GM12801 (cell line): Measurements from ENCODE around the gene ZMYND8.

ENCODE experiments used
- CTCF ChIP-seq: IDR thresholded peaks from one replicate; pipeline ENCODE4 v1.5.1; 2011; ENCODE audit warnings: control low read depth; ENCODE audit not compliant: insufficient read length; ENCODE audit errors: extremely low read depth

ZMYND8 gene

GRCh38 chr20:47187450-47188195, 168.9 kb downstream of the ZMYND8 start:
- no peak for TF ChIP-seq CTCF

GRCh38 chr20:47183367-47183766, 173.1 kb downstream of the ZMYND8 start:
- no peak for TF ChIP-seq CTCF

GRCh38 chr20:47181056-47181862, 175.2 kb downstream of the ZMYND8 start:
- TF ChIP-seq CTCF, result no peak

- no peak for TF ChIP-seq CTCF
These were observed 177.2 kb downstream of the ZMYND8 start for GRCh38 chr20:47179267-47179666.

- TF ChIP-seq CTCF, result no peak
These were observed 177.6 kb downstream of the ZMYND8 start for GRCh38 chr20:47178851-47179250.

- TF ChIP-seq CTCF, result no peak
These were observed 178.2 kb downstream of the ZMYND8 start for GRCh38 chr20:47178277-47178676.

- TF ChIP-seq CTCF, result no peak
These were observed 181.0 kb downstream of the ZMYND8 start for GRCh38 chr20:47175493-47175892.
